Hematopoietic multipotent progenitor cell treated with erythropoietin and hydrocortisone succinate and interleukin-3 and kit ligand, for 8 days (in vitro differentiated cells): ENCODE data around the gene CHPF2.

ENCODE experiments used
- DNase-seq: peaks from one replicate; pipeline ENCODE4 v3.0.0-alpha.2; 2015

The CHPF2 gene, protein sequence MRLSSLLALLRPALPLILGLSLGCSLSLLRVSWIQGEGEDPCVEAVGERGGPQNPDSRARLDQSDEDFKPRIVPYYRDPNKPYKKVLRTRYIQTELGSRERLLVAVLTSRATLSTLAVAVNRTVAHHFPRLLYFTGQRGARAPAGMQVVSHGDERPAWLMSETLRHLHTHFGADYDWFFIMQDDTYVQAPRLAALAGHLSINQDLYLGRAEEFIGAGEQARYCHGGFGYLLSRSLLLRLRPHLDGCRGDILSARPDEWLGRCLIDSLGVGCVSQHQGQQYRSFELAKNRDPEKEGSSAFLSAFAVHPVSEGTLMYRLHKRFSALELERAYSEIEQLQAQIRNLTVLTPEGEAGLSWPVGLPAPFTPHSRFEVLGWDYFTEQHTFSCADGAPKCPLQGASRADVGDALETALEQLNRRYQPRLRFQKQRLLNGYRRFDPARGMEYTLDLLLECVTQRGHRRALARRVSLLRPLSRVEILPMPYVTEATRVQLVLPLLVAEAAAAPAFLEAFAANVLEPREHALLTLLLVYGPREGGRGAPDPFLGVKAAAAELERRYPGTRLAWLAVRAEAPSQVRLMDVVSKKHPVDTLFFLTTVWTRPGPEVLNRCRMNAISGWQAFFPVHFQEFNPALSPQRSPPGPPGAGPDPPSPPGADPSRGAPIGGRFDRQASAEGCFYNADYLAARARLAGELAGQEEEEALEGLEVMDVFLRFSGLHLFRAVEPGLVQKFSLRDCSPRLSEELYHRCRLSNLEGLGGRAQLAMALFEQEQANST

DNA sequence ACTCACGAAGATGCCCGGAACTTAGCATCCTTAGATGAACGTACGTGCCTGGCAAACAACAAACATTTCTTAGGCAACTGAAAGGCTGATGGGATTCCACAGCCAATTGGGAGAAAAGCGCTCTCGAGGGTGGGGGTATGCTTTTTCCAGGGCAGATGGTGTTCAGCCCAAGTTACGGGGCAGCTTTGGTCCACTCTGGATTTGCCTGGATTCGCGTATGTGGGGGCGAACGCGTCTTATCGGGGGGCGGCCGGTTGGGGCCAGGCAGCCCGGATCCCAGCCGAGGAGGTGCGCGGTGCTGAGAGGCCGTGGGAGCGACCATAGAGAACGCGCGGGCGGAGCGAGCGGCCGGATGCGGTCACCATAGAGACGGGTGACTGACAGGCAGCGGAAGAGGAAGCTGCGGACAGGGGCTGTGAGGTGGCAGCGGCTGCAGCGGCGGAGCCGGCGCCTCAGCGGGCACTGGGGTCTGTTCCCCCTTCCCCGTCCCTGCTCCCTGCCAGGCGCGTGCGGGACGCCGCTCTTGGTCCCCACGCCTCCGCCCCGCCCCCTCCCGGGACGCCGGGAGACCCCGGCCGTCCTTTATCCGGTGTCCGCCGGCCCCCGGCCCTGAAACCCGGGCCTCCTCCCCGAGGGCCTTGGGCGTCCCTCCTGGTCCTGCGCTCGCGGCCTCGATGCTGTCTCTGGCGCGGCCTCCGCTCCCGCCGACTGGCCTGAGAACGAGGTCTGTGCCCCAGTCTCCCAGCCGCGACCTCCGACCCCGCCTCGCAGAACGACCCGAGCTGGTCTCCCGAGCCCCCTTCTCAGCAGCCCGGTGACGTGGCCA, at the start of gene CHPF2:
CHPF2 (plus strand) TSS at position 393 of the 826 bp plus-strand sequence. CDS start 1,529 bp downstream, outside the sequence.
- DNase-seq, result peak; percentile 90

DNA sequence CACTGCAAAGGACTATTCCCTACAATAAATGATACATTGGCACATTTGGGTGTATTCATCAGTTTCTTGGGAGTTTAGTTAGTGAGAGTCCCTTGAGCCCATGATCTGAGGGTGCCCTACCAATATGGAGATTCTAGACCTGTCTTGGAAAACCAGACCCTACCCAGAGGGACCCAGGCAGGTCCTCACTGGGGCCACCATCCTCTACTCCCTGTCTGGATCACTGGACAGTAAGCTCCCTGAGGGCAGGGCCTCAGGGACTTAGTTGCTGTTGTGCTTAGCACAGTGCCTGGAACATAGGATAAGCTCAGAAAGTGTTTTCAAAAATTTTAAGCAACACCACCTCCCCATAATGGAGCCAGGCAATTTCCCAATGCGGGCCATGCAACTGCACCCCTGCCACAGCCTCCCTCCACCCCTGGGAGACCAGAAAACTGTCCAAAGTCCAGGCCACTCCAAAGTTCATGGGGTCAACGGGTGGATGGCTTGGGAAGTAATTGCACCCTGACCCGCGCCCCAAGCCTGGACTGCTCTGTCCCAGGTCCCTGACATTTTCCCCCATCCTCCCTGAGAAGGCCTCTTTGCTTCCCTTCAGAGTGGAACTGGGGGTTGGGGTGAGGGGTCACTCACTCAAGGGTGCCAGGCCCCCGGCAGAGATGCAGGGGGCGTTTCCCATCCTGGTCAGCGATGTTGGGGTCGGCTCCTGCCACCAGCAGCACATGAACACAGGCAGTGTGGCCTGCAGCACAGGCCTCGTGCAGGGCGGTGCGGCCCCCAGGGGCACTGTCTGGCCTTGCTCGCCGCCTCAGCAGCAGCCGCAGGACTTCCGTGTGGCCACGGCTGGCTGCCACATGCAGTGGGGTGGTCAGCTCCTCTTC, 46.3 kb upstream of the CHPF2 start:
- no peak for DNase-seq

DNA sequence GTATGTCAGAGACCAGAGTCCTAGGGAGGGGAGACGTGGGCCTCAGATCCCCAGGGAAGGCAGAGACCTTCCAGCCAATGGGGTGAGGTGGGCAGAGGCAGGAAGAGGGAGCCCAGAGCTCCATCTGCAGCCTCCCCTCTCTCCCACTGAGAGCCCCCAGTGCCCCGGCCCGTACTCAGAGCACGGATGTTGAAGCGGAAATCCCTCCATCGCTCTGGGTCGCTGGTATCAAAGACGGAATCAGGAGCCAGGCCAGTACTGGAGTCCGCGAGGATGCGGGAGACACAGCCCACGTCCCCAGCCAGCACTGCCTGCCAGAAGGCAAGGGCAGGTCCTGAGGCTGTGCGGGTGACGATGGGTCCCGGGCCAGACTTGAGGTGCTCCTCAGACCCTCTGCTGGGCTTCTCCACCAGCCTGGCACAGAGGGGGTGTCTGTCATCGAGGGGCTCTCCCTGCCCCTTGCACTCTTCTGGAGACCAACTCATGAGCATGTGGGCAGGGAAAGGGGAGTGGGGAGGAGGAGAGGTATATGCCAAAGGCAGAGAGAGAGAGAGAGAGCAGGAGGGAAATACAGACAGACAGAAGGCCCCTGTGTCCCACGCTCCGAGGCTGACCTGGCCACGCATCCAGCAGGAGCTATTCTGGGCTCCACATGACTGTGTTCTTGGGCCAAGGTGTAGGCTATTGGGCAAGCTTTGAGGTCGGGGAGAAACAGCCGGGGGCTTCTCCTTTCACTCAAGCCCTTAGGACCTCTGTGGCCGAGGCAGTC, 45.5 kb upstream of the CHPF2 start, which contains the start of gene ASB10:
ASB10 (minus strand) TSS at position 611 of the 769 bp plus-strand sequence; CDS start at position 491, 120 bp downstream.
- no peak for DNase-seq

DNA sequence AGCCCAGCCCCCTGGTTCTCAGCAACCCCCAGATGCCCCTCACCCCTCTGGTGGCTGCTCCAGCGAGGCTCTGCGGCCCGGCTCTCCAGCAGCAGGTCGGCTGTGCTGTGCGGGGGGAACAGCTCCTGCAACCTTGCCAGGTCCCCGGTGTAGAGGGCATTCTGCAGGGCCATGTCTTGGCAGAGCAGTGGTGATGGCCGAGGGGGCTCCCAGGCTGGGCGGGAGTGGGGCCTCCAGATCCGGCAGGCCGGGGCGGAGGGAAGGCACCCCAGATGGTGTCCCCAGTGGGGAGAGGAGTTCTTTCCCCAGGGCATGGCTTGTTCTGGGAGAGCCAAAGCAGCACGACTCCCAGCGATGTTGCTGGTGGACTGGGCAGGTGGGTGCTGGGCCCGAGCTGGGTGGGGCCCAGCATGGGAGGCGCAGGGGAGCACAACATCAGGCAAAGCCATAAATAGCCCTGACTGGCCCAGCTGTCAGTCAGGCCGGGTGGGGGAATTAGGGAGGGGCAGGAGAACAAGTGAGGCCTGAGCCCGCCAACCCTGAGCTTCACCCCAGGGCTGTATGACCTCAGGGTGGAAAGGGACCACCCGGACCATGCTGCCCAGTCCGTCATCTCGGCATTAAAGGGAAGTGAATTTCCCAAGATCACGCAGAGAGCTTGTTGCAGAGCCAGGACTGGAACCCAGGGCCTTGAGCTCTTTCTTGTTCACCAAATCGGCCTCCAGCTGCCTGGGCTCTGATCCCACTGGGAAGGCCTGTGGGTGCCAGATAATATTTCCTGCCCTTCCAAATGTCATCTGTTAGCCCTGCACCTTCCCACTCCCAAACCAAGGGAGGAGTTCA, 44.7 kb upstream of the CHPF2 start:
- DNase-seq, result no peak

DNA sequence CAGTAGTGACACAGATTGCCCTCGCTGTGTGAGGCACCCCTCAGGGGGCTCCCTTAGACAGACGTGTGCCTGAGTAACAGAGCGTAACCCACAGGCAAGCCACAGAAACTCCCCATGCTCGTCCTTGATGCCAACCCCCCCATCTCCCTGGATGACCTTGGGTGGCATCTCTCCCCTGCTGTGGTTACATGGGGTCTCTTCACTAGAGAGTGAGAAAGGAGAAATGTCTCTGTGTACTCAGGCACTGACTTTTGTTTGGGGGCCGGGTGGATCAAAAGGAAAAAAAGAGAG, 44.1 kb upstream of the CHPF2 start:
- DNase-seq, result no peak

DNA sequence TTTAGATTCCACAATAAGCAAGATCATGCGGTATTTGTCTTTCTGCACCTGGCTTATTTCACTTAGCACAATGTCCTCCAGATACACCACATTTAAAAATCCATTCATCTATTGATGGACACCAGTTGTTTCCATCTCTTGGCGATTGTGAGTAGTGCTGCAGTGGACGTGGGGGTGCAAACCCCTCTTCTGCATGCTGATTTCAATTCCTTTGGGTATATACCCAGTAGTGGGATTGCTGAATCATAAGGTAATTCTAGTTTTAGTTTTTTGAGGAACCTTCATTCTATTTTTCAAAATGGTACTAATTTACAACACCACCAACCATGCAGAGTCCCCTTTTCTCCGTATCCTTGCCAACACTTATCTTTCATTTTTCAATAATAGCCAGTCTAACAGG, 43.2 kb upstream of the CHPF2 start:
- DNase-seq, result no peak

DNA sequence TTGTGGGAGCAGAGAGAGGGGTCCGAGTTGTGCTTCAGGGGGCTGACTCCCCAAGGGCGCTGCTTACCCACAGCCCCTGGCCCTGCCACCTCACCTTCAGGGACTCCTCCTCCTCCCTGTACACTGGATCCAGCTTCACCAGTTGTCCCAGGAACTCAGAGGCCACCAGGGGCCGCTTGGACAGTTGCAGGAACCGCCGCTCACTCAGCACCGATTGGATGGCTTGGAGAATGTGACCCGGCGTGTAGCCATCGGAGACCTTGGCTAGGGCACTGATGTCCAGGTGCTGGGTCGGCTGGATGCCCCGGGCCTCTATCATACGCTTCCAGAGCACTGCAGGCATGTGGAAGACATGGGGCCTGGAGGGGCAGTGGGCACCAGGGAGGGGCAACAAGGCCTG, 40.7 kb upstream of the CHPF2 start:
- no peak for DNase-seq

DNA sequence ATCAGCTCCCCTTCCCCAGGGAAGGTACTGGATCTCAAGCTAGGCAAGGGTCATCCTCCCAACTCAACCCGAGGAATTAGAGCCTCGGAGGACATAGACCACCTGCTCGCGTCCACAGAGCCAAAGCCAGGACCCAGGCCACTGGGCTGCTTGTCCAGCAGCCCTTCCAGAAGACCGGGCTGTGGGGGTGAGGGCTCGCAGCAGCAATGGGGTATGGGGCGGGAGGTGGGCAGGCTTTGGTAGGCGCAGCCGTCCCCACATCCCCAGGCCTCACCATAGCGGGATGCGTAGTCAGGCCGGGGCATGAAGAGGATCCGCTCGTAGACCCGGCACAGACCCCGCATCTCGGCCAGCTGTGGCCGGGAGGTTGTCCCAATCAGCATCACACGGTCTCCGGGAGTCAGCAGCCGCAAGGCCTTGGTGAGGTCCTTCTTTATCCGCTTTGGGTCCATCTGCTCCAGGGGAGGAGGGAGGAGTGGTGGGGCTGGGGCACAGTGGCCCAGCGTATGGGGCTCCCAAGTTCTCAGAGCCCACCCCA, 40.2 kb upstream of the CHPF2 start:
- no peak for DNase-seq

DNA sequence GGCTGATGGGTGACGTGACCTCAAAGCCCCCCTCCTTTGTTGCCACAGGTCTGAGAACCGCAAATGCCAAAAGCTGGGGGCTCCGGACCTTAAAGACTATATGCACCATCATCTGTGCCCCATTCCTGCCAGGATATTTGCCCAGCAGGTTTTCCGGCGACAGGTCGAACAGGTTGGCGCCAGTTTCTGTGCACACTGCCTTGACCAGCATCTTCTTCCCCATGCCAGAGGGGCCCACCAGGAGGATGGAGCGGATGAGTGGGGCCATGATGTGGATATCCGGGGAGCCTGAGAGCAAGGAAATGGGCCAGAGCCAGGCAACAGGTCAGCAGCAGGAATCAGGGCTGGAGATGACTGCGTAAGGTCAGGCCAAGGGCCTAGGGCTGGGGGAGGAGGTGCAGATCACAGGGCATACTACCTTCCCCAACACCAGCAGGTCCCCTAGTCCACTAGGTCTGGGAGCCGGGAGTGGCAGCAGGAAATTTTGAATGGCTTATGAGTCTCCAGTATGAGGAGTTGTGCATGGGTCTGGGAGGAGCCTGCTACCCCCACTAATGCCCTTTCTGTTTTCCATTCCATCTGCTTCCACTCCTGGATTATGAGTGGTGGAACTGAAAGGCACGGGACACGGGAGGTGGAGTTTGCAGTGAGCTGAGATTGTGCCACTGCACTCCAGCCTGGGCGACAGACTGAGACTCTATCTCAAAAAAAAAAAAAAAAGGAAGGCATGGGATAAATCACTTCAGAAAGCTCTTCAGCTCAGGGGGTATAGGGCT, 38.9 kb upstream of the CHPF2 start:
- DNase-seq, result no peak

DNA sequence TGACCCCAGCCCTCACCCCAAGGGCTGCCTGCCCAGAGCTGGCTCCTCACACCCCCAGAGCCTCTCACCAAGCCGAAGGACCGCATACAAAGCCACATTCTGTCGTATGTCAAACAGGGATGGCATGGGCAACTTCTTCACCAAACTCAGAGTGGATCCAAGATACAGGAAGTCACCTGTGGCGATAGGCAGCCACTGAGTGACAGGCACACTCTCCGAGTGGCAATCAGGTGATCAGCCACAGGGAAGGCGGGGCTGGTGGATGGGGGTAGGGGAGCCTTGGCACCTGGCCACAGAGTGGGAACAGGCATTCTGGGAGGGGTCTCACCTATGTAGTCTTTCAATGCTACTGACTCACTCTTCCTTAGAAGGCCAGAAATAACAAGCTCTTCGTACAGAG, 38.1 kb upstream of the CHPF2 start:
- DNase-seq, result no peak

DNA sequence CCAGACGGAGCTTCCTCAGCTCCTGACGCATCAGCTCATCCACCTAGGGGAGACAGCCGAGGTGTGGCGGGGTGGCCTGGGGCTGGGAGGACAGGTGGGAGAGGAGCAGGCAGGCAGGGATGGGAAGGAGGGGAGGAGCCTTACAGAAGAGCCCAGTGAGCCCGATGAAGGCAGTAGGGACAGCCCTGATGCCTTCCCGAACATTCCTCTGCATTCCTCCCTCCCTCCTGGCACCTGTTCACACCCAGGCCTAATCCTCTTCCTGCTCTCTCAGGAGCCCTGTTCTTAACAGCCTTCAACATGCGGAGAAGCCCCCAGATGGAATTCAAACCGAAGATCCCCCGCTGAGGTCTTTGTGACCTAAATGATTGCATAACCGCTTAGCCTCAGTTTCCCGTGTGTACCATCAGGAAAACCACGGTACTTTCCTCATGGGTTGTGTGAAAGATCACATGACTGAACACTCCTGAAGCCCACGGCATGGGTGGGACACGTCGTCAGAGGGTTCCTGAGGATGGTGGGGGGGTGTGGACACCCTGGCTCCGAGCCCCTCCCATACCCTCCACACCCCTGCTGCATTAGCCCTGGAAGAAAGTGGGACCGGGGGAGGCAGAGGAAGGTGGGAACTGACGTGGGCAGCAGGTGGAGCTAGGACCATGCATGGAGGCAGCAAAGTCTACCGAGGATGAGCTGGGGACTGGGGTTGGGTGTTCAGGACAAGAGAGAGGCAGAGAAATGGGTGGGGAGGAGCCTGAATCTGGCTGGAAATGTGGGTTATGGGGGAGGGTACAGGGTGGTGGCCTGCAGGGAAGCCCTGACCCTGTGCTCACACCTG, 36.5 kb upstream of the CHPF2 start:
- DNase-seq, result no peak

DNA sequence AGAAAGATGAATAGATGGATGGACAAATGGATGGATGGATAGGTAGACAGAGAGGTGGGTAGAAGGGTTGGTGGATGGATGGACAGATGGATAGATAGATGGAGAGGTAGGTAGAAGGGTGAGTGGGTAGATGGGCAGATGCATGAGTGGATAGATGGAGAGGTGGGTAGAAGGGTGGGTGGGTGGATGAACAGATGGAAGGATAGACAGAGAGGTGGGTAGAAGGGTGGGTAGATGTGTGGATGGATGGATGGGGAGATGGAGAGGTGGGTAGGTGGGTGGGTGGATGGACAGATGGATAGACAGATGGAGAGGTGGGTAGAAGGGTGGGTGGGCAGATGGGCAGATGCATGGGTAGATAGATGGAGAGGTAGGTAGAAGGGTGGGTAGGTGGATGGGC, 34.4 kb upstream of the CHPF2 start:
- DNase-seq, result no peak

DNA sequence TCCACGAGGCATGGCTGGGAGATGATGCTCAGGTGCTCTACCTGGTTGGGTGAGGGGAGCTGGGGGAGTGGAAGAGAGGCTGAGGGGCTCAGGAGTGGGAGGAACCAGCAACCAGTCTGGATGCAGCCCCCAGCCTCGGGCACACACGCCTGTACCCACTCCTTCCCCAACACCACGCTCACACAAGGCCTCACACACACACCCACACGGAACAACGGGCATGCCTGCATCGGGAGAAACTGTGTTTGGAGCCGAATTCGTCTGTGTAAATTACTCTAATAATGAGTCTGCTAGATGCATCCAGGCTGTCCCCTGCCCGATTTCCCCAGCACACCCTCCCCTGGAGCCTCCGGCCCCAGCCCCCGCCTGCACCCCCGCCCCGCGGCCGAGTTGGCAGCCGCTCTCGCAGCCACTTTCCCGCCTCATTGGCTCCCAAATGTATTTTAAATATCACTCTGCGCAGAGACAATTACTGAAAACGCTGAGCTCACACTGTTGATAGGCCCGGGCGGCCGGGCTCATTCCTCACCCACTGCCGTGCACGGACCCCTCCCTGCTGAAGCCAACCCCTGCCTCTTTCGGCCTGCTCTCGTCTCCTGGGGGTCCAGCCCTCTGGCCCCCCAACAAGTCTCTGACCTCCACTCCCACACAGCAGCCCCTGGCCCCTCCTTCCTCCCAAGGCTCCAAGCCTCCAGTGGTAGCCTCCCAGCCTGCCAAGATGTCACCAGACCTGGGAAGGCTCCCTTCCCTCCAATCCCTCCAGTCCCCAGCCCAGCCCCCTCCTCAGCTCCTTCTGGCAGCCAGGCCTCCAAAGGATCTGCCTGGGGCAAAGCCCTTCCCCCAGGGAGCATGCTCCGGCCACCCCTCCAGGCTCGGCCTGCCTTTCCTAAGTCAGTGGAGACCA, 33.1 kb upstream of the CHPF2 start:
- DNase-seq, result no peak

DNA sequence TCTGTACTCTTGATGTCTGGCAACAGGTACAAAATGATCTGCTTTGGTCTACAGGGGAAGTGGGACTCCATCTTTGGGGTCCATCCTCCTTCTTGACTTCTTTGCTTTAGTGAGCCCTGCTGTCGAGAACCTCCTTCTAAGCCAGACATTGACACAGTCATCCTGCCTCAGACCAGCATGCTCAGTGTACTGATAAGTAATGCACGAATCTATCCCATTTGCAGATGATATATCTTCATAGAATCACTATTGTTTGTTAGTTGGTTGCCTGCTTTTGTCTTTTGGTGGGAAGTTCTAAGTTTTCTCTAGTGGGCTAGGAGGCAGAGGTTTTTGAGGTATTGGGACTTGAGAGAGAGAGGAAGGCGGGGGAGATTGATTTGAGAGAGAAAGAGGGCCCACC, 30.9 kb upstream of the CHPF2 start:
- no peak for DNase-seq

DNA sequence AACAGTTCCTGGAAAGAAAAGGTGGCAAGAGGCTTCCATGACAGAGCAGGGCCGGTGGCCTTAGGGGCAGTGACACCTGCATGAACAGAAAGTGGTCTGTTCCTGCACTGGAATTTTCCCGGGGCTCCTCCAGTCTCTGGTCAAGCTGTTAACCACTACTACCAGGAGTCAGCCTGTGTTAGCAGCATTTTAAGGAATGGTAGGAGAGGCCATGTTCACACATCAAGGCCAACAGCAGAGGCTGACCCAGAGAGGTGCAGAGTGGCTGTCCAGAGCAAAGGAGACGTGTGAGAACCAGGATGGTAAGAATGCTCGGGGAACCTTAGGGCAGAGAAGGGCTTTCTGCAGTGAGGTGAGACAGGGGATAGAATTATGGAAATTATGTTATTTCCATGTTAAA, 30.5 kb upstream of the CHPF2 start:
- no peak for DNase-seq

DNA sequence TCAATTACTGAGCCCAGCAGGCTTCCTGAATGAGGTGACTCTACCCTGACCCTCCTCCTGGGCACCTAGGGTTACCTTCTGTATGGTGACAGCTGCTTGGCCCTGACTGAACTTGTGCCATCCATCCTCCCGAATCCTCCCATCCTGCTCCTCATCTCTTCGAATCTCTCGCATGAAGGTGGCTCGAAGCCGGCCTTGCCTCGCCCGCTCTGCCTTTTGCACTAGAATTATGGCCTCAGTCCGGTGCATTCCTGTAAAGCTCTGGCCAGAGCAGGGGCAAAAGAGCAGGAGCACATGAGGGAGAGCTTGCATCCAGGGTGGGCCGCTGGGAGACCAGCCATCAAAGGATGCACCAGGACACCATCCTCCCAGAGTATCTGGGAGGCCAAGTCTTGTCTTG, 29.4 kb upstream of the CHPF2 start:
- no peak for DNase-seq

DNA sequence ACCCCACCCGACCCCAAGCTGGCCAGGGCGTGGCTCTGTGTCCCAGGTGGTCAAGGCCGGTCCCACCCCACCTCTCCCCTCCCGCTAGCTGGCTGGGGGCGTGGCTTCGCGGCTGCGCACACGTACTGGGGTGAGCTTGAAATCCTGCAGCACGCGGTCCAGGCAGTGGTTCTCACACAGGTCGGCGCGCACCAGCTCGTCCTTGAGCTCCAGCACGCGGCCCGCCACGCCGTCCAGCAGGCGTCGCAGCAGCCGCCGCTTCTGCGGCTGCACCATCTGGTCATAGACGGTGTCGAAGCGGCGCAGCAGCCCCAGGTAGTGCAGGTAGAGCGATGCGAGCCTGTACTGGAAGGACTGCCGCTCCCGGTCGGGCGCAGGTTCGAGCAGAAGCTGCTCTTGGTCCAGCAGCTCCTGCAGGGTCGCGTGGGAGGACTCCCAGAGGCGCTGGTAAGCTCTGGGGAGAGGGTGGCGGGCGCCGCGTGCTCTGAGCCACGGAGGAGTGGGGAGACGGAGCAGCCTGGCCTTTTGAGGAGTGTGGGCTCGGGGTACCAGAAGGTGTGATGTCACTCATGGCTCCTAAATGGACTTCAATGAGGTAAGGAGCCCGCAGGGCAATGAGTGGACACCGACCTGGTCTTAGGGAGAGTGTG, 27.8 kb upstream of the CHPF2 start:
- no peak for DNase-seq
